Nephron progenitor cell (in vitro differentiated cells): ENCODE measurements around the gene CFAP251.
A peak's percentile ranks its signal among the peaks of the same experiment; 100 is the strongest.
"Not testable (repeated sequence)": the region's sequence is repeated elsewhere in the genome, so short reads cannot be mapped to it uniquely, and the experiment has no call there.

Source experiments
- DNase-seq: peaks from one replicate; pipeline ENCODE4 v3.0.0; 2021
- H3K27ac Mint-ChIP-seq: 2 replicates; pipeline ENCODE4 v1.8.0; 2021; ENCODE audit warnings: mild to moderate bottlenecking, moderate library complexity, mixed read lengths
- H3K27me3 Mint-ChIP-seq: 2 replicates; pipeline ENCODE4 v1.8.0; 2021; ENCODE audit warnings: mild to moderate bottlenecking, low read depth, mixed read lengths; ENCODE audit not compliant: poor library complexity
- H3K36me3 Mint-ChIP-seq: 2 replicates; pipeline ENCODE4 v1.8.0; 2021; ENCODE audit warnings: low read depth, mixed read lengths
- H3K4me1 Mint-ChIP-seq: 2 replicates; pipeline ENCODE4 v1.8.0; 2021; ENCODE audit warnings: mixed read lengths
- H3K4me3 Mint-ChIP-seq: 2 replicates; pipeline ENCODE4 v1.8.0; 2021; ENCODE audit warnings: mild to moderate bottlenecking, moderate library complexity, mixed read lengths
- H3K9me3 Mint-ChIP-seq: 2 replicates; pipeline ENCODE4 v1.8.0; 2021; ENCODE audit warnings: mild to moderate bottlenecking, moderate library complexity, mixed read lengths
- CTCF ChIP-seq: fragments of 200-600 bp; sonication (generic); IDR thresholded peaks from 2 replicates; pipeline ENCODE4 v1.5.0; 2021; ENCODE audit warnings: antibody characterized with exemption

The CFAP251 gene

GRCh38 chr12:122036153-122036552 lies 117.8 kb downstream of the CFAP251 start:
- H3K9me3 Mint-ChIP-seq: no peaks in the 10 kb centered on the region
- no peaks in the 10 kb centered on the region for H3K27me3 Mint-ChIP-seq
- H3K27ac Mint-ChIP-seq: no peak overlapping the region
- peaks cover 66% of the 10 kb centered on the region for H3K36me3 Mint-ChIP-seq
- peaks cover 6% of the 10 kb centered on the region for H3K4me1 Mint-ChIP-seq
- no peak for TF ChIP-seq CTCF
- no peak for DNase-seq
- no peak overlapping the region for H3K4me3 Mint-ChIP-seq

GRCh38 chr12:122040579-122041386 lies 122.4 kb downstream of the CFAP251 start:
- no peaks in the 10 kb centered on the region for H3K27me3 Mint-ChIP-seq
- DNase-seq: no peak
- peaks cover 6% of the 10 kb centered on the region for H3K4me1 Mint-ChIP-seq
- no peaks in the 10 kb centered on the region for H3K9me3 Mint-ChIP-seq
- no peak for TF ChIP-seq CTCF
- peak overlapping the region; percentile 85 for H3K27ac Mint-ChIP-seq
- no peak overlapping the region for H3K4me3 Mint-ChIP-seq
- peaks cover 70% of the 10 kb centered on the region for H3K36me3 Mint-ChIP-seq

- not testable (repeated sequence) for H3K27me3 Mint-ChIP-seq, DNase-seq, H3K27ac Mint-ChIP-seq, H3K9me3 Mint-ChIP-seq, H3K4me3 Mint-ChIP-seq, H3K4me1 Mint-ChIP-seq
- H3K36me3 Mint-ChIP-seq: peaks cover 70% of the 10 kb centered on the region
These were observed 123.1 kb downstream of the CFAP251 start for GRCh38 chr12:122041458-122041857.

- H3K27me3 Mint-ChIP-seq: no peaks in the 10 kb centered on the region
- peaks cover 67% of the 10 kb centered on the region for H3K36me3 Mint-ChIP-seq
- H3K27ac Mint-ChIP-seq: peak overlapping the region; percentile 64
- no peak overlapping the region for H3K4me3 Mint-ChIP-seq
- H3K4me1 Mint-ChIP-seq: peaks cover 6% of the 10 kb centered on the region
- no peaks in the 10 kb centered on the region for H3K9me3 Mint-ChIP-seq
- no peak for TF ChIP-seq CTCF
- no peak for DNase-seq
These were observed 124.5 kb downstream of the CFAP251 start for GRCh38 chr12:122042910-122043309.

GRCh38 chr12:122043476-122043875 lies 125.1 kb downstream of the CFAP251 start:
- Mint-ChIP-seq H3K27ac (no peak overlapping the region), H3K27me3 (no peaks in the 10 kb centered on the region), H3K9me3 (no peaks in the 10 kb centered on the region), H3K4me3 (no peak overlapping the region), H3K4me1 (peaks cover 6% of the 10 kb centered on the region), H3K36me3 (peaks cover 69% of the 10 kb centered on the region)
- TF ChIP-seq CTCF: no peak
- no peak for DNase-seq

- no peaks in the 10 kb centered on the region for H3K27me3 Mint-ChIP-seq
- no peak overlapping the region for H3K27ac Mint-ChIP-seq
- peaks cover 6% of the 10 kb centered on the region for H3K4me1 Mint-ChIP-seq
- no peaks in the 10 kb centered on the region for H3K9me3 Mint-ChIP-seq
- DNase-seq: no peak
- TF ChIP-seq CTCF: no peak
- peaks cover 68% of the 10 kb centered on the region for H3K36me3 Mint-ChIP-seq
- H3K4me3 Mint-ChIP-seq: no peak overlapping the region
These were observed 126.9 kb downstream of the CFAP251 start for GRCh38 chr12:122045262-122045661.
